OCI-LY1 (cell line): ENCODE data around the gene GCM1.

Source experiments
- EZH2 ChIP-seq: fragments of 200-600 bp; sonication (generic), shearing (Covaris generic); IDR thresholded peaks from 2 replicates; pipeline ENCODE4 v1.8.0; 2017; ENCODE audit warnings: borderline replicate concordance, mixed run types, mild to moderate bottlenecking, antibody characterized with exemption, low read length, moderate library complexity, mixed read lengths
- TF ChIP-seq, protein P1 (sequence below): fragments of 200-600 bp; sonication (generic), shearing (Covaris generic); IDR thresholded peaks from 2 replicates; pipeline ENCODE4 v1.5.1; 2017; ENCODE audit warnings: mild to moderate bottlenecking, antibody characterized with exemption, low read length, moderate library complexity, mixed read lengths

DNA sequence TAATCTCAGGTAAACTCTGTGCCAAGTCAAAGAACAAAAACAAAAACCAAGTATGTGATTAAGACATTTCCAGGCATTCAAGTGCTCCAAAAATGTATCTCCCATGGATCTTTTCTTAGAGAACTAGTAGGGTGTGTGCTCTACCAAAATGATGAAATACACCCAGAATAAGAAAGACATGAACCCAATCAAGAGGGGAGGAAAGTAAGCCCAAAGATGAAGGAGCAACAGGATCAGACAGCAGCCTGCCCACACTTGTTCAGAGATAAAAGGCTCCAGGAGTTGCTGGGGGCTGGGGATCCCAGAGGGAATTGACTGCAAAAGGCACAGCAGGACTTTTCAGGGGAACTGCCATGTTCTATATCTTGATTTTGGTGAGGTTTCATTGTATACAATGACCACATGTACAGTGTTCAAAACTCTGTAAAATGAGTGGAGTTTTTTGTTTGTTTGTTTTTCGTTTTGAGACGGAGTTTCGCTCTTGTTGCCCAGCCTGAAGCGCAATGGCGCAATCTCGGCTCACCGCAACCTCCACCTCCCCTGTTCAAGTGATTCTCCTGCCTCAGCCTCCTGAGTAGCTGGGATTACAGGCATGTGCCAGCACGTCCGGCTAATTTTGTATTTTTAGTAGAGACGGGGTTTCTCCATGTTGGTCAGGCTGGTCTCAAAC, 24.4 kb downstream of the GCM1 start:
- TF ChIP-seq, protein P1, sequence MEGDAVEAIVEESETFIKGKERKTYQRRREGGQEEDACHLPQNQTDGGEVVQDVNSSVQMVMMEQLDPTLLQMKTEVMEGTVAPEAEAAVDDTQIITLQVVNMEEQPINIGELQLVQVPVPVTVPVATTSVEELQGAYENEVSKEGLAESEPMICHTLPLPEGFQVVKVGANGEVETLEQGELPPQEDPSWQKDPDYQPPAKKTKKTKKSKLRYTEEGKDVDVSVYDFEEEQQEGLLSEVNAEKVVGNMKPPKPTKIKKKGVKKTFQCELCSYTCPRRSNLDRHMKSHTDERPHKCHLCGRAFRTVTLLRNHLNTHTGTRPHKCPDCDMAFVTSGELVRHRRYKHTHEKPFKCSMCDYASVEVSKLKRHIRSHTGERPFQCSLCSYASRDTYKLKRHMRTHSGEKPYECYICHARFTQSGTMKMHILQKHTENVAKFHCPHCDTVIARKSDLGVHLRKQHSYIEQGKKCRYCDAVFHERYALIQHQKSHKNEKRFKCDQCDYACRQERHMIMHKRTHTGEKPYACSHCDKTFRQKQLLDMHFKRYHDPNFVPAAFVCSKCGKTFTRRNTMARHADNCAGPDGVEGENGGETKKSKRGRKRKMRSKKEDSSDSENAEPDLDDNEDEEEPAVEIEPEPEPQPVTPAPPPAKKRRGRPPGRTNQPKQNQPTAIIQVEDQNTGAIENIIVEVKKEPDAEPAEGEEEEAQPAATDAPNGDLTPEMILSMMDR, result no peak
- TF ChIP-seq EZH2, result no peak
